ENCODE results near the gene CD5L.

The CD5L gene

GRCh38 chr1:157841708-157842107 is at the start of gene CD5L:
CD5L (minus strand) TSS chr1:157841808; CDS start chr1:157841701, 107 bp downstream.
- no peak within 1 kb of the TSS for H3K27ac ChIP-seq (ENCODE audit: low read length)
- no peaks in the 10 kb centered on the region for H3K4me1 ChIP-seq (ENCODE audit: insufficient read depth, low read length)
- H3K4me3 ChIP-seq (ENCODE audit: low read length): no peak within 1 kb of the TSS
- no peaks in the 10 kb centered on the region for H3K9me3 ChIP-seq (ENCODE audit: insufficient read depth, low read depth, low read length)
- no peaks in the 10 kb centered on the region for H3K36me3 ChIP-seq (ENCODE audit: insufficient read depth, low read depth, low read length)
- no peak within 1 kb of the TSS for H3K9ac ChIP-seq (ENCODE audit: low read depth, low read length)
- H3K27me3 ChIP-seq (ENCODE audit: insufficient read depth, low read length): no peaks in the 10 kb centered on the region

DNA sequence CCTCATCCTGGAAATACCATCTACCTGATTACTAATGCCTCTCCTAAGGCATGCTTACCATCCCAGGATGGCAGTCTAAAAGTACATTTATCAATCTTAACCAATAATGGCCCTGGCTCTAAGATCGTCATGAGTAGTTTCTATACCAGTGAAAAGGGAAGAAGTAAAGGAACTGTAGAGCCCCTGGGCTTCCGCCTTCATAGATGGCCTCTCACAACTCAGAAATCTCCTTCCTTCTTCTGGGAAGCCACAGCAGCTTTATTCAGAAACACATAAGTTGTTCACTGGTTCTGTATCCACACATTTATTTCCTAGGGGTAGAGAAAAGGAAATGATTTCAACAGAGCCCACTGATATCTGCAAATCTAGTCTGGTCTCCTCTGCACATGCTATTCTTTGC is 41.0 kb upstream of the CD5L start:
- Histone ChIP-seq H3K27ac (ENCODE audit: low read length) (no peak overlapping the region), H3K9ac (ENCODE audit: low read depth, low read length) (no peak overlapping the region)

GRCh38 chr1:157880621-157881020 is 39.0 kb upstream of the CD5L start:
- no peak overlapping the region for H3K9ac ChIP-seq (ENCODE audit: low read depth, low read length)
- H3K36me3 ChIP-seq (ENCODE audit: insufficient read depth, low read depth, low read length): no peaks in the 10 kb centered on the region
- no peaks in the 10 kb centered on the region for H3K4me1 ChIP-seq (ENCODE audit: insufficient read depth, low read length)
- H3K27me3 ChIP-seq (ENCODE audit: insufficient read depth, low read length): no peaks in the 10 kb centered on the region
- no peak overlapping the region for H3K4me3 ChIP-seq (ENCODE audit: low read length)
- H3K9me3 ChIP-seq (ENCODE audit: insufficient read depth, low read depth, low read length): no peaks in the 10 kb centered on the region
- no peak overlapping the region for H3K27ac ChIP-seq (ENCODE audit: low read length)

More for the DNA sequence above, 41.0 kb upstream of the CD5L start:
- H3K36me3 ChIP-seq (ENCODE audit: insufficient read depth, low read depth, low read length): no peaks in the 10 kb centered on the region
- no peaks in the 10 kb centered on the region for H3K4me1 ChIP-seq (ENCODE audit: insufficient read depth, low read length)
- no peaks in the 10 kb centered on the region for H3K9me3 ChIP-seq (ENCODE audit: insufficient read depth, low read depth, low read length)
- H3K4me3 ChIP-seq (ENCODE audit: low read length): no peak overlapping the region
- no peaks in the 10 kb centered on the region for H3K27me3 ChIP-seq (ENCODE audit: insufficient read depth, low read length)

DNA sequence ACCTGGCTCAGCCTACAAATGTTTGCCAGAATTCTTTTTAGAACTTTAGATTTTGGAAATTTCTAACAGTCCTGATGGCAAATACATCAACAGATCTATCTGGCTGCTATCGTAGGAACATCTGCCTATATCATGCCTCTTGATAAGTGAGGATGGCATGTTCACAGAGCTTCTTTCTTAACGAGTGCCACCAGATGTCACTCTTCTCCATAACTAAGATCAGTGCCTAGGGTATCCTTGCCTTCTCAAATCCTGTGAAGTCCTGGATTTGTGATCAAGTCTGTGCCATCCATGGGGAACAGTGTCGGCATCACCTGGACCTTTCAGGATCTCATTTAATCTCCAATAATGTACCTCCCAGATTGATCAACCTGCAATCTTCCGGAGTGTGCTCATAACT is 36.5 kb upstream of the CD5L start:
- Histone ChIP-seq H3K9me3 (ENCODE audit: insufficient read depth, low read depth, low read length) (no peaks in the 10 kb centered on the region), H3K4me1 (ENCODE audit: insufficient read depth, low read length) (no peaks in the 10 kb centered on the region), H3K27ac (ENCODE audit: low read length) (no peak overlapping the region), H3K36me3 (ENCODE audit: insufficient read depth, low read depth, low read length) (no peaks in the 10 kb centered on the region), H3K27me3 (ENCODE audit: insufficient read depth, low read length) (no peaks in the 10 kb centered on the region), H3K9ac (ENCODE audit: low read depth, low read length) (no peak overlapping the region), H3K4me3 (ENCODE audit: low read length) (no peak overlapping the region)

GRCh38 chr1:157870490-157870889 is 28.9 kb upstream of the CD5L start:
- Histone ChIP-seq H3K36me3 (ENCODE audit: insufficient read depth, low read depth, low read length) (no peaks in the 10 kb centered on the region), H3K9me3 (ENCODE audit: insufficient read depth, low read depth, low read length) (peaks cover 8% of the 10 kb centered on the region), H3K27me3 (ENCODE audit: insufficient read depth, low read length) (no peaks in the 10 kb centered on the region), H3K27ac (ENCODE audit: low read length) (no peak overlapping the region), H3K4me1 (ENCODE audit: insufficient read depth, low read length) (peaks cover 19% of the 10 kb centered on the region), H3K4me3 (ENCODE audit: low read length) (peak overlapping the region; percentile 43; the same call in 1 of the 2 replicates), H3K9ac (ENCODE audit: low read depth, low read length) (no peak overlapping the region)

DNA sequence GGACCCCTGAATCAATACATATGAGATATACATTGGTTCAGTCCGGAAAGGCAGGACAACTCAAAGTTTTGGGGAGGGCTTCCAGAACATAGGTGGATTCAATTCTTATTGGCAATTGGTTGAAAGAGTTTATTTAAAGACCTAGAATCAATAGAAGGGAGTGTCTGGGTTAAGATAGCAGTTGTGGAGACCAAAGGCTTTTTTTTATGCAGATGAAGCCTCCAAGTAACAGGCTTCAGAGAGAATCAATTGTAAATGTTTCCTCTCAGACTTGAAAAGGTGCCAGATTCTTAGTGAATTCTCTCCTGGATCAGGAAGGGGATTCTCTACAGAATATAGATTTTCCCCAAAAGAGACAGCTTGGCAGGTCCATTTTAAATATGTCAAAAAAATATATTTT is 27.0 kb upstream of the CD5L start:
- Histone ChIP-seq H3K9me3 (ENCODE audit: insufficient read depth, low read depth, low read length) (peaks cover 8% of the 10 kb centered on the region), H3K4me3 (ENCODE audit: low read length) (0 out of 2 replicates have a peak overlapping the region, but pooled peaks have one; percentile 9), H3K36me3 (ENCODE audit: insufficient read depth, low read depth, low read length) (no peaks in the 10 kb centered on the region), H3K27me3 (ENCODE audit: insufficient read depth, low read length) (no peaks in the 10 kb centered on the region), H3K27ac (ENCODE audit: low read length) (no peak overlapping the region), H3K4me1 (ENCODE audit: insufficient read depth, low read length) (peaks cover 19% of the 10 kb centered on the region), H3K9ac (ENCODE audit: low read depth, low read length) (no peak overlapping the region)

GRCh38 chr1:157862114-157863070 is 20.8 kb upstream of the CD5L start:
- H3K27ac ChIP-seq (ENCODE audit: low read length): no peak overlapping the region
- H3K36me3 ChIP-seq (ENCODE audit: insufficient read depth, low read depth, low read length): no peaks in the 10 kb centered on the region
- H3K4me3 ChIP-seq (ENCODE audit: low read length): no peak overlapping the region
- H3K9me3 ChIP-seq (ENCODE audit: insufficient read depth, low read depth, low read length): no peaks in the 10 kb centered on the region
- H3K9ac ChIP-seq (ENCODE audit: low read depth, low read length): no peak overlapping the region
- no peaks in the 10 kb centered on the region for H3K4me1 ChIP-seq (ENCODE audit: insufficient read depth, low read length)
- H3K27me3 ChIP-seq (ENCODE audit: insufficient read depth, low read length): no peaks in the 10 kb centered on the region

DNA sequence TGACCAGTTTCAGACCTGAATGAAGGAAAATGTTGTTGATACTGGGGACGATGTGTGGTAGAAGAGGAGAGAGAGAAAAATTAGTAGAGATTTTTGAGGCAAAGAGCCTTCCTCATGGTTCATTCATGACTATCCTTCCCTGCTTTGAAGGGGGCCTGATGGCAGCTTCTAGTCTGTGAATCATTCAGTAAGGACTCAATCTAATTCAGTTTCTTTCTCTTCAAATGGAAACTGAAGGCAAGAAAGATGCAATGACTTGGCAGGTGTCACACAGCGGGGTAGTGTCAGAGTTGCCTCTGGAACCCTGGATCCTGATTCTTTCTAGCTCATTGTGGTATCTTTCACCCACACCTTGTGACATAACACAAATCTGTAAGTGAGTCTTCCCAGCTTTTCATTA is 14.9 kb upstream of the CD5L start:
- H3K27ac ChIP-seq (ENCODE audit: low read length): no peak overlapping the region
- no peak overlapping the region for H3K4me3 ChIP-seq (ENCODE audit: low read length)
- no peak overlapping the region for H3K9ac ChIP-seq (ENCODE audit: low read depth, low read length)

GRCh38 chr1:157852476-157852875 is 10.9 kb upstream of the CD5L start:
- Histone ChIP-seq H3K36me3 (ENCODE audit: insufficient read depth, low read depth, low read length) (no peaks in the 10 kb centered on the region), H3K27me3 (ENCODE audit: insufficient read depth, low read length) (no peaks in the 10 kb centered on the region), H3K4me3 (ENCODE audit: low read length) (no peak overlapping the region), H3K9ac (ENCODE audit: low read depth, low read length) (no peak overlapping the region), H3K9me3 (ENCODE audit: insufficient read depth, low read depth, low read length) (no peaks in the 10 kb centered on the region), H3K4me1 (ENCODE audit: insufficient read depth, low read length) (no peaks in the 10 kb centered on the region), H3K27ac (ENCODE audit: low read length) (no peak overlapping the region)

More for the DNA sequence above, 14.9 kb upstream of the CD5L start:
- no peaks in the 10 kb centered on the region for H3K9me3 ChIP-seq (ENCODE audit: insufficient read depth, low read depth, low read length)
- no peaks in the 10 kb centered on the region for H3K4me1 ChIP-seq (ENCODE audit: insufficient read depth, low read length)
- no peaks in the 10 kb centered on the region for H3K27me3 ChIP-seq (ENCODE audit: insufficient read depth, low read length)
- H3K36me3 ChIP-seq (ENCODE audit: insufficient read depth, low read depth, low read length): no peaks in the 10 kb centered on the region

DNA sequence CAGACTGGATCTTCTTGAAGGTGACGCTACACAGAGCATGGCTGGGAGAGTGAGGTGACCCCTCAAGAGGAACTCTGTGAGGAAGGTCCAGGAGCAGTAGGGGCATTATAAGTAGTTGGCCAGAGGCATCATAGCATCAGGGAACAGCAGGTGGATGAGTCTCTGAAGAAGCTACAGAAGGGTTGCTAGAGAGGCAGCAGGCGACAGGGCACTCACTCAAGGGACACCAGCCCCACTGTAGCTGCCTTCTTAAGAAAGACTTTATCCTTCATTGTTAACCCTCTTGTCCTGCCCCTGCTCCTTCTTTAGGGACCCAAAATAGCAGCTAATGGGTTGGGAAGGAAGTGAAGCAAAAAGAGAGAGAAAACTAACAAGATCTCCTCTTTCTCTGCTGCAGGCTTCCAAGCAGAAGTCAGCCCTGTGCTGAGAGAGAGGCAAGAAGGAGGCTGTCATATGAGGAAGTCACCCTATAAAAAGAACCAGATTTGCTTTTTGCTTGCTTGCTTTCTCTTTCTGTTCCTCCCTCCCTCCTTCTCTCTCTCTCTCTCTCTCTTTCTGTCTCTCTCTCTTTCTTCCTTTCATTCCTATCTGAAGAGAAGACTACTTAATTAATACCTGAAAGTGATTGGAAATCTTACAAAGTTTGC is 7.7 kb upstream of the CD5L start:
- H3K9ac ChIP-seq (ENCODE audit: low read depth, low read length): no peak overlapping the region
- no peaks in the 10 kb centered on the region for H3K36me3 ChIP-seq (ENCODE audit: insufficient read depth, low read depth, low read length)
- no peaks in the 10 kb centered on the region for H3K9me3 ChIP-seq (ENCODE audit: insufficient read depth, low read depth, low read length)
- H3K27me3 ChIP-seq (ENCODE audit: insufficient read depth, low read length): no peaks in the 10 kb centered on the region
- no peaks in the 10 kb centered on the region for H3K4me1 ChIP-seq (ENCODE audit: insufficient read depth, low read length)
- no peak overlapping the region for H3K4me3 ChIP-seq (ENCODE audit: low read length)
- no peak overlapping the region for H3K27ac ChIP-seq (ENCODE audit: low read length)

GRCh38 chr1:157844089-157844830 is 2.7 kb upstream of the CD5L start:
- Histone ChIP-seq H3K36me3 (ENCODE audit: insufficient read depth, low read depth, low read length) (no peaks in the 10 kb centered on the region), H3K9ac (ENCODE audit: low read depth, low read length) (no peak overlapping the region), H3K4me1 (ENCODE audit: insufficient read depth, low read length) (no peaks in the 10 kb centered on the region), H3K4me3 (ENCODE audit: low read length) (no peak overlapping the region), H3K27ac (ENCODE audit: low read length) (no peak overlapping the region), H3K9me3 (ENCODE audit: insufficient read depth, low read depth, low read length) (no peaks in the 10 kb centered on the region), H3K27me3 (ENCODE audit: insufficient read depth, low read length) (no peaks in the 10 kb centered on the region)

Measured in iPS-20b (cell line).